HEK293 (cell line): ENCODE data around the gene SH3BP4.

Source experiments
- CTCF ChIA-PET: fragments of 350-600 bp; formaldehyde crosslinking; extraction: SDS; loops from one replicate; lab custom pipeline; 2021; ENCODE audit warnings: antibody characterized with exemption; lab: Yijun Ruan, JAX
- POLR2A ChIA-PET: fragments of 300-600 bp; formaldehyde crosslinking; extraction: SDS; loops from one replicate; lab custom pipeline; 2020; ENCODE audit warnings: antibody characterized with exemption, inconsistent platforms; lab: Yijun Ruan, JAX
- H3K27ac ChIP-seq: fragments of 200-500 bp; sonication (Bioruptor generic); 2 replicates; pipeline ENCODE4 v1.5.1; 2014; ENCODE audit warnings: low read depth, low read length, control low read depth, inconsistent platforms; ENCODE audit errors: extremely low read depth
- H3K36me3 ChIP-seq, 2 experiments: fragments of 200-500 bp in 1 of 2; sonication (Bioruptor generic) in 1 of 2; 1 replicate in 1 of 2; 2 replicates in 1 of 2; pipeline ENCODE4 v1.5.1; 2014 to 2017; ENCODE audit warnings: inconsistent platforms in 2 of 2, low read length in 2 of 2; ENCODE audit not compliant: control insufficient read depth in 2 of 2, insufficient read depth in 1 of 2
- H3K4me1 ChIP-seq: fragments of 200-500 bp; sonication (Bioruptor generic); 2 replicates; pipeline ENCODE4 v1.5.1; 2014; ENCODE audit warnings: mild to moderate bottlenecking, low read length, inconsistent platforms; ENCODE audit not compliant: control insufficient read depth, insufficient read depth
- H3K4me3 ChIP-seq: 2 replicates; pipeline ENCODE4 v1.5.1; 2011; ENCODE audit warnings: low read depth, mild to moderate bottlenecking, control low read depth, low read length, moderate library complexity
- H3K9me3 ChIP-seq: fragments of 200-500 bp; sonication (Bioruptor generic); 2 replicates; pipeline ENCODE4 v1.5.1; 2014; ENCODE audit warnings: low read depth, low read length, inconsistent platforms; ENCODE audit not compliant: control insufficient read depth, insufficient read depth
- ATF2 ChIP-seq: fragments of 450-650 bp; formaldehyde crosslinking; IDR thresholded peaks from 2 replicates; pipeline ENCODE4 v1.5.1; 2016; ENCODE audit warnings: missing biosample characterization, missing genetic modification characterization, low read depth
- EGR2 ChIP-seq: fragments of 450-650 bp; formaldehyde crosslinking; IDR thresholded peaks from 2 replicates; pipeline ENCODE4 v1.5.1; 2016; ENCODE audit warnings: low read depth, missing biosample characterization, missing genetic modification characterization
- KLF7 ChIP-seq: fragments of 450-650 bp; formaldehyde crosslinking; IDR thresholded peaks from 2 replicates; pipeline ENCODE4 v1.5.1; 2016; ENCODE audit warnings: missing biosample characterization, missing genetic modification characterization, borderline replicate concordance
- PRDM10 ChIP-seq: fragments of 450-650 bp; formaldehyde crosslinking; IDR thresholded peaks from 2 replicates; pipeline ENCODE4 v1.5.1; 2016; ENCODE audit warnings: missing biosample characterization, missing genetic modification characterization
- YY1 ChIP-seq: fragments of 450-650 bp; formaldehyde crosslinking; IDR thresholded peaks from 2 replicates; pipeline ENCODE4 v1.5.1; 2018; ENCODE audit warnings: missing biosample characterization, missing genetic modification characterization
- ZBTB21 ChIP-seq: fragments of 450-650 bp; formaldehyde crosslinking; IDR thresholded peaks from 2 replicates; pipeline ENCODE4 v1.5.1; 2017; ENCODE audit warnings: missing biosample characterization, missing genetic modification characterization
- ZFHX2 ChIP-seq: fragments of 450-650 bp; formaldehyde crosslinking; conservative IDR thresholded peaks from 2 replicates; pipeline ENCODE4 v1.5.1; 2016; ENCODE audit warnings: missing biosample characterization, missing genetic modification characterization
- ZNF132 ChIP-seq: fragments of 450-650 bp; formaldehyde crosslinking; IDR thresholded peaks from 2 replicates; pipeline ENCODE4 v1.5.1; 2017; ENCODE audit warnings: missing biosample characterization, missing genetic modification characterization, borderline replicate concordance
- ZNF148 ChIP-seq: fragments of 450-650 bp; formaldehyde crosslinking; IDR thresholded peaks from 2 replicates; pipeline ENCODE4 v1.5.0; 2017; ENCODE audit warnings: missing biosample characterization, missing genetic modification characterization, borderline replicate concordance
- ZNF16 ChIP-seq: fragments of 450-650 bp; formaldehyde crosslinking; IDR thresholded peaks from 2 replicates; pipeline ENCODE4 v1.5.1; 2016; ENCODE audit warnings: low read depth, missing biosample characterization, missing genetic modification characterization
- ZNF501 ChIP-seq: fragments of 450-650 bp; formaldehyde crosslinking; IDR thresholded peaks from 2 replicates; pipeline ENCODE4 v1.5.1; 2016; ENCODE audit warnings: missing biosample characterization, missing genetic modification characterization
- ZNF792 ChIP-seq: fragments of 450-650 bp; formaldehyde crosslinking; IDR thresholded peaks from 2 replicates; pipeline ENCODE4 v1.5.1; 2016; ENCODE audit warnings: missing biosample characterization, missing genetic modification characterization

SH3BP4 gene

GRCh38 chr2:234999740-235000425, 48.1 kb downstream of the SH3BP4 start:
- ChIA-PET POLR2A (no interaction called here), CTCF (no interaction called here)
- peaks cover 0 to 29% of the 10 kb centered on the region in 2 experiments; a peak in 1 of 3 replicates for H3K36me3 ChIP-seq
- H3K27ac ChIP-seq: no peak overlapping the region
- H3K9me3 ChIP-seq: no peaks in the 10 kb centered on the region
- H3K4me3 ChIP-seq: no peak overlapping the region
- no peaks in the 10 kb centered on the region for H3K4me1 ChIP-seq
- TF ChIP-seq ZNF501 (tag by site-specific recombination): no peak
- no peak for TF ChIP-seq YY1 (tag by site-specific recombination)
- no peak for TF ChIP-seq ZNF792 (tag by site-specific recombination)
- no peak for TF ChIP-seq ZNF132 (tag by site-specific recombination)
- no peak for TF ChIP-seq ZNF16 (tag by site-specific recombination)
- TF ChIP-seq ZBTB21 (tag by site-specific recombination): no peak
- no peak for TF ChIP-seq ZNF148
- peak; percentile 24; the same call in 1 of the 2 replicates for TF ChIP-seq PRDM10 (tag by site-specific recombination)

GRCh38 chr2:235000426-235001236, 48.8 kb downstream of the SH3BP4 start:
- Histone ChIP-seq H3K36me3 (peaks cover 0 to 23% of the 10 kb centered on the region in 2 experiments; a peak in 1 of 3 replicates), H3K9me3 (no peaks in the 10 kb centered on the region), H3K4me3 (no peak overlapping the region), H3K27ac (peak overlapping the region; percentile 12; the same call in 1 of the 2 replicates), H3K4me1 (no peaks in the 10 kb centered on the region; the same call in 1 of the 2 replicates)
- ChIA-PET POLR2A (no interaction called here), CTCF (no interaction called here)
- TF ChIP-seq KLF7 (tag by site-specific recombination) (no peak), ZFHX2 (tag by site-specific recombination) (0 out of 2 replicates have a peak, but pooled peaks have one; percentile 13), ATF2 (tag by site-specific recombination) (no peak), EGR2 (tag by site-specific recombination) (peak; percentile 55; the same call in 1 of the 2 replicates)
